ENCODE data around the gene DIAPH1.
A peak's percentile ranks its signal among the peaks of the same experiment; 100 is the strongest.

DIAPH1 gene

GRCh38 chr5:141477044-141477575 is 141.7 kb downstream of the DIAPH1 start:
- DNase-seq: no peak

GRCh38 chr5:141476132-141476911 is 142.5 kb downstream of the DIAPH1 start:
- DNase-seq: no peak

- DNase-seq: peak; percentile 42
These were observed 143.1 kb downstream of the DIAPH1 start, which contains the start of gene PCDHGC3 for GRCh38 chr5:141475625-141476131. Gene PCDHGC3, plus strand, starts transcription at chr5:141475966. Its CDS starts 151 bp downstream, at chr5:141476117.

- DNase-seq: no peak
These were observed 153.4 kb downstream of the DIAPH1 start for GRCh38 chr5:141465351-141465750.
